Astrocyte of the spinal cord (primary cell): ENCODE measurements around the gene SHISA9.

Experiments used
- DNase-seq: peaks from one replicate; pipeline ENCODE4 v3.0.0; 2011; ENCODE audit warnings: low read depth, low spot score
- H3K4me3 ChIP-seq: 2 replicates; pipeline ENCODE4 v1.5.1; 2011; ENCODE audit warnings: low read depth, mild to moderate bottlenecking, low read length, moderate library complexity
- CTCF ChIP-seq: IDR thresholded peaks from 2 replicates; pipeline ENCODE4 v1.5.1; 2012; ENCODE audit warnings: low read depth, mild to moderate bottlenecking, low read length, inconsistent platforms
- in situ Hi-C: cut with HindIII; loops from 2 replicates; pipeline ENCODE4 v1.10.0; 2017; ENCODE audit warnings: low sequenced_read_pairs

Gene SHISA9

GRCh38 chr16:13080531-13080930 lies 179.1 kb downstream of the SHISA9 start:
- no peak overlapping the region for H3K4me3 ChIP-seq
- no peak for TF ChIP-seq CTCF
- DNase-seq = no peak
- in situ Hi-C loops = no loop called here

- in situ Hi-C loops = no loop called here
- DNase-seq = no peak
- H3K4me3 ChIP-seq = no peak overlapping the region
- no peak for TF ChIP-seq CTCF
Measured at GRCh38 chr16:13081825-13082331, 180.5 kb downstream of the SHISA9 start.

GRCh38 chr16:13083681-13084080 lies 182.3 kb downstream of the SHISA9 start:
- no peak for DNase-seq
- TF ChIP-seq CTCF = no peak
- in situ Hi-C loops = no loop called here
- no peak overlapping the region for H3K4me3 ChIP-seq

GRCh38 chr16:13084331-13084730 lies 182.9 kb downstream of the SHISA9 start:
- no peak for DNase-seq
- H3K4me3 ChIP-seq = no peak overlapping the region
- TF ChIP-seq CTCF = no peak
- in situ Hi-C loops = no loop called here

GRCh38 chr16:13093661-13094060 lies 192.3 kb downstream of the SHISA9 start:
- DNase-seq = no peak
- TF ChIP-seq CTCF = no peak
- in situ Hi-C loops = no loop called here
- no peak overlapping the region for H3K4me3 ChIP-seq

- DNase-seq = no peak
- in situ Hi-C loops = no loop called here
- no peak for TF ChIP-seq CTCF
- no peak overlapping the region for H3K4me3 ChIP-seq
Measured at GRCh38 chr16:13095061-13095460, 193.7 kb downstream of the SHISA9 start.

GRCh38 chr16:13098536-13098935 lies 197.1 kb downstream of the SHISA9 start:
- TF ChIP-seq CTCF = no peak
- H3K4me3 ChIP-seq = no peak overlapping the region
- DNase-seq = no peak
- in situ Hi-C loops = no loop called here
